IMR-90 (cell line): Measurements from ENCODE around the gene UNC93B1. TPM values are rescaled to one million over a fixed set of nuclear protein-coding genes. Genes with fewer than 3 reads are reported as not detected.

Experiments used
- ATAC-seq: fragments of 200-7000 bp; cut with Tn5 transposase; 2 replicates; pipeline ENCODE4 v1.9.1; 2020; ENCODE audit warnings: low read depth, mild to moderate bottlenecking, moderate library complexity
- BruUV-seq: library from RNA; stranded (reverse); fragments of 400-500 nt; replicated peaks from 2 replicates; lab custom pipeline; 2021; lab: Mats Ljungman, UMichigan
- CTCF ChIA-PET: fragments of 300-600 bp; formaldehyde crosslinking; extraction: SDS; loops from one replicate; lab custom pipeline; 2021; ENCODE audit warnings: antibody characterized with exemption; lab: Yijun Ruan, JAX
- POLR2A ChIA-PET: fragments of 300-600 bp; sonication (Branson Sonifier 250); formaldehyde crosslinking; loops from one replicate; lab custom pipeline; 2022; ENCODE audit warnings: antibody characterized with exemption; ENCODE audit not compliant: unreplicated experiment; lab: Charles Lee
- DNase-seq: peaks from one replicate; pipeline ENCODE4 v3.0.0; 2013
- H2AFZ ChIP-seq: replicated peaks from 2 replicates; pipeline ENCODE3; 2013; ENCODE audit warnings: low read length, mild to moderate bottlenecking; ENCODE audit not compliant: poor library complexity
- H2AK5ac ChIP-seq: 2 replicates; pipeline ENCODE4 v1.6.1; 2013; ENCODE audit warnings: low read depth, low read length, inconsistent platforms
- H2AK9ac ChIP-seq: replicated peaks from 2 replicates; pipeline ENCODE3; 2013; ENCODE audit warnings: mild to moderate bottlenecking, low read depth, low read length, moderate library complexity; ENCODE audit not compliant: poor library complexity
- H2BK120ac ChIP-seq: 2 replicates; pipeline ENCODE4 v1.6.1; 2013; ENCODE audit warnings: low read depth, low read length, inconsistent platforms
- H2BK15ac ChIP-seq: 3 replicates; pipeline ENCODE4 v1.6.1; 2013; ENCODE audit warnings: low read depth, low read length, inconsistent platforms
- H2BK20ac ChIP-seq: 2 replicates; pipeline ENCODE4 v1.6.1; 2013; ENCODE audit warnings: low read depth, mild to moderate bottlenecking, inconsistent platforms, low read length, moderate library complexity
- H2BK5ac ChIP-seq: 2 replicates; pipeline ENCODE4 v1.6.1; 2013; ENCODE audit warnings: mild to moderate bottlenecking, low read depth, low read length, inconsistent platforms; ENCODE audit not compliant: poor library complexity, severe bottlenecking
- H3K14ac ChIP-seq: replicated peaks from 2 replicates; pipeline ENCODE4 v1.6.1; 2013; ENCODE audit warnings: low read depth, low read length, inconsistent platforms
- H3K18ac ChIP-seq: 2 replicates; pipeline ENCODE4 v1.6.1; 2013; ENCODE audit warnings: low read depth, low read length, control low read depth
- H3K23ac ChIP-seq: 2 replicates; pipeline ENCODE4 v1.6.1; 2013; ENCODE audit warnings: low read depth, low read length, inconsistent platforms
- H3K27ac ChIP-seq: 2 replicates; pipeline ENCODE4 v1.5.1; 2013; ENCODE audit warnings: mild to moderate bottlenecking, control low read depth, low read length; ENCODE audit not compliant: insufficient read depth
- H3K27me3 ChIP-seq: 2 replicates; pipeline ENCODE4 v1.6.1; 2013; ENCODE audit warnings: low read length; ENCODE audit not compliant: control insufficient read depth, insufficient read depth
- H3K36me3 ChIP-seq: 2 replicates; pipeline ENCODE4 v1.6.1; 2013; ENCODE audit warnings: low read length, mixed read lengths; ENCODE audit not compliant: control insufficient read depth, insufficient read depth
- H3K4ac ChIP-seq: 2 replicates; pipeline ENCODE4 v1.6.1; 2013; ENCODE audit warnings: low read depth, low read length, inconsistent platforms
- H3K4me1 ChIP-seq: 2 replicates; pipeline ENCODE4 v1.6.1; 2013; ENCODE audit warnings: low read length, mixed read lengths; ENCODE audit not compliant: control insufficient read depth, insufficient read depth
- H3K4me2 ChIP-seq: 2 replicates; pipeline ENCODE4 v1.6.1; 2013; ENCODE audit warnings: low read depth, mild to moderate bottlenecking, control low read depth, low read length, moderate library complexity
- H3K4me3 ChIP-seq: 2 replicates; pipeline ENCODE4 v1.5.1; 2013; ENCODE audit warnings: low read depth, mild to moderate bottlenecking, control low read depth, low read length, moderate library complexity; ENCODE audit not compliant: insufficient read depth
- H3K56ac ChIP-seq: 2 replicates; pipeline ENCODE4 v1.6.1; 2013; ENCODE audit warnings: low read length, inconsistent platforms; ENCODE audit not compliant: insufficient read depth; ENCODE audit errors: extremely low read depth
- H3K79me1 ChIP-seq, 2 experiments: 2 replicates each; pipeline ENCODE4 v1.6.1; 2013; ENCODE audit warnings: low read length in 2 of 2, inconsistent platforms in 1 of 2, low read depth in 1 of 2
- H3K9ac ChIP-seq: 2 replicates; pipeline ENCODE4 v1.6.1; 2013; ENCODE audit warnings: low read depth, low read length, control low read depth
- H3K9me1 ChIP-seq: 2 replicates; pipeline ENCODE4 v1.6.1; 2013; ENCODE audit warnings: low read length, inconsistent platforms; ENCODE audit not compliant: insufficient read depth
- H3K9me3 ChIP-seq: 2 replicates; pipeline ENCODE4 v1.6.1; 2013; ENCODE audit warnings: low read length; ENCODE audit not compliant: control insufficient read depth, insufficient read depth
- H4K20me1 ChIP-seq: 2 replicates; pipeline ENCODE4 v1.6.1; 2013; ENCODE audit warnings: low read length, inconsistent platforms; ENCODE audit not compliant: insufficient read depth
- H4K5ac ChIP-seq: 2 replicates; pipeline ENCODE4 v1.6.1; 2013; ENCODE audit warnings: mild to moderate bottlenecking, low read depth, low read length, control low read depth
- H4K8ac ChIP-seq, 2 experiments: 2 replicates each; pipeline ENCODE4 v1.6.1; 2013; ENCODE audit warnings: low read depth in 2 of 2, low read length in 2 of 2, control low read depth in 1 of 2, inconsistent platforms in 1 of 2
- H4K91ac ChIP-seq: 2 replicates; pipeline ENCODE4 v1.6.1; 2013; ENCODE audit warnings: low read depth, low read length, inconsistent platforms; ENCODE audit not compliant: insufficient read depth
- BHLHE40 ChIP-seq: fragments of 150-350 bp; IDR thresholded peaks from 2 replicates; pipeline ENCODE4 v1.6.1; 2016; ENCODE audit warnings: mild to moderate bottlenecking, low read depth, low read length
- CEBPB ChIP-seq: IDR thresholded peaks from 2 replicates; pipeline ENCODE4 v1.6.1; 2012; ENCODE audit warnings: low read depth, low read length, improper control_type of control experiment
- CHD1 ChIP-seq: IDR thresholded peaks from 2 replicates; pipeline ENCODE4 v1.6.1; 2012; ENCODE audit warnings: low read depth, low read length, improper control_type of control experiment
- ELK1 ChIP-seq: fragments of 150-350 bp; IDR thresholded peaks from 2 replicates; pipeline ENCODE4 v1.6.1; 2016; ENCODE audit warnings: low read depth, mild to moderate bottlenecking, low read length, moderate library complexity, borderline replicate concordance
- FOS ChIP-seq: fragments of 150-350 bp; IDR thresholded peaks from 2 replicates; pipeline ENCODE4 v1.6.1; 2016; ENCODE audit warnings: low read depth, low read length
- MAFK ChIP-seq: IDR thresholded peaks from 2 replicates; pipeline ENCODE4 v1.6.1; 2012; ENCODE audit warnings: low read depth, low read length, improper control_type of control experiment
- MAZ ChIP-seq: IDR thresholded peaks from 2 replicates; pipeline ENCODE4 v1.6.1; 2012; ENCODE audit warnings: low read depth, mild to moderate bottlenecking, low read length, improper control_type of control experiment, moderate library complexity, borderline replicate concordance
- MXI1 ChIP-seq: IDR thresholded peaks from 2 replicates; pipeline ENCODE4 v1.6.1; 2012; ENCODE audit warnings: low read depth, mild to moderate bottlenecking, low read length, moderate library complexity, borderline replicate concordance
- NFE2L2 ChIP-seq: fragments of 150-350 bp; IDR thresholded peaks from 2 replicates; pipeline ENCODE4 v1.6.1; 2016; ENCODE audit warnings: low read depth, mild to moderate bottlenecking, low read length
- POLR2A ChIP-seq: IDR thresholded peaks from 2 replicates; pipeline ENCODE4 v1.6.1; 2012; ENCODE audit warnings: mild to moderate bottlenecking, low read depth, low read length
- RAD21 ChIP-seq: IDR thresholded peaks from 2 replicates; pipeline ENCODE4 v1.6.1; 2012; ENCODE audit warnings: low read length, improper control_type of control experiment
- RCOR1 ChIP-seq: IDR thresholded peaks from 2 replicates; pipeline ENCODE4 v1.6.1; 2012; ENCODE audit warnings: mild to moderate bottlenecking, low read length, improper control_type of control experiment; ENCODE audit not compliant: insufficient replicate concordance
- RFX5 ChIP-seq: IDR thresholded peaks from 2 replicates; pipeline ENCODE4 v1.8.0; 2012; ENCODE audit warnings: low read depth, mild to moderate bottlenecking, low read length, moderate library complexity
- SMC3 ChIP-seq: fragments of 150-350 bp; IDR thresholded peaks from 2 replicates; pipeline ENCODE4 v1.6.1; 2016; ENCODE audit warnings: low read depth, mild to moderate bottlenecking, antibody characterized with exemption, low read length, moderate library complexity
- USF2 ChIP-seq: fragments of 150-350 bp; IDR thresholded peaks from 2 replicates; pipeline ENCODE4 v1.6.1; 2017; ENCODE audit warnings: mild to moderate bottlenecking, antibody characterized with exemption, low read length, low read depth
- WGBS, 2 experiments: methylation state at CpG; one replicate each; pipeline versions ENCODE4 v1.1.5 to v1.1.7; 2013; ENCODE audit warnings: missing lambda C conversion rate in 2 of 2; ENCODE audit not compliant: insufficient read length in 1 of 2; ENCODE audit errors: extremely low coverage in 2 of 2; 5-methylcytosine and 5-hydroxymethylcytosine counted together
- dilution Hi-C: fragments of 300-500 bp; cut with HindIII; formaldehyde crosslinking; loops from one replicate; pipeline ENCODE4 v1.14.3; 2018; ENCODE audit warnings: low sequenced_read_pairs; ENCODE audit not compliant: unreplicated experiment
- in situ Hi-C: fragments of 300-500 bp; cut with MboI; formaldehyde crosslinking; loops from 3 replicates; pipeline ENCODE4 v1.14.3; 2019; ENCODE audit warnings: low sequenced_read_pairs, inconsistent platforms, mixed read lengths
- intact Hi-C: fragments of 100-400 bp; cut with micrococcal nuclease; formaldehyde crosslinking; loops from 2 replicates; pipeline ENCODE4 v1.10.0; 2022
- polyA plus RNA-seq, 3 experiments: library from polyadenylated mRNA; depleted of rRNA; stranded (reverse); fragments of >200 nt; gene quantifications; 2 replicates each; pipeline ENCODE4 v1.2.3, GENCODE V29; 2012; ENCODE audit warnings: low replicate concordance in 1 of 3
- total RNA-seq: library from RNA; depleted of rRNA; stranded (reverse); fragments of >200 nt; gene quantifications from 2 replicates; pipeline ENCODE4 v1.2.3, GENCODE V29; 2012
- TF ChIP-seq, protein P1 (sequence below): conservative IDR thresholded peaks from 2 replicates; pipeline ENCODE4 v1.5.1; 2012; ENCODE audit warnings: mild to moderate bottlenecking, low read depth, low read length, improper control_type of control experiment

Gene UNC93B1
- total and polyA plus RNA-seq, 2 of the 4 experiments (the other 2 are of a cell fraction), result 10.9 to 19.2 TPM

DNA sequence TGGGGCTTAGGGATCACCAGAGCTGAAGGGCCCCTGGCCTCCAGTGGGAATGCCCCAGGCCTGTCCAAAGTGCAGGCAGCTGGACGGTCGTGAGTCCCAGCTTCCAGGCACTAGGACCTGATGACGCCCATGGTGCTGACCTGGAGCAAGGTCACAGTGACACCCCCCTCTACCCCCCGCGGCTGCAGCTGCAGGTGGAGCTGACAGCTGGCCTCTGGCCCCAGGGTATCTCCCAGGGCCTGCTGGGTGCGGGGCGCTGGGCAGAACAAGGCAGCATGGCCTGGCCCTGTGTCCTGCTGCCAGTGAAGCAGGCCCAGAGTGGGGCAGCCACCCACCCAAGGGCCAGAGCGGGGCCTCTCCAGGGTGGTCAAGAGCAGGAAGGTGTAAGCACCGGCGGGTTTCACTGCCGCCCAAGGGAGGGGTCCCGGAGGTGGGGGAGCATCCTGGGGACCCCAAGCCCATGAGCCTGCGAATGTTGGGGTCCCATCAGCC lies 34.4 kb upstream of the UNC93B1 start:
- Histone ChIP-seq H3K4me2 (peak overlapping the region; percentile 80), H2BK120ac (peak overlapping the region; percentile 81), H3K4ac (peak overlapping the region; percentile 97), H3K79me1 (peaks cover 7 to 51% of the 10 kb centered on the region in 2 experiments; a peak in 3 of 4 replicates), H3K9me1 (no peaks in the 10 kb centered on the region), H4K5ac (peak overlapping the region; percentile 93), H3K9me3 (no peaks in the 10 kb centered on the region), H4K20me1 (no peaks in the 10 kb centered on the region; the same call in 1 of the 2 replicates), H3K4me3 (peak overlapping the region; percentile 74), H3K23ac (peak overlapping the region; percentile 94), H2BK5ac (peak overlapping the region; percentile 81), H3K18ac (peak overlapping the region; percentile 59), H2BK15ac (no peak overlapping the region), H3K56ac (0 out of 2 replicates have a peak overlapping the region, but pooled peaks have one; percentile 5), H4K91ac (peak overlapping the region; percentile 99), H3K36me3 (peaks cover 18% of the 10 kb centered on the region; the same call in 1 of the 2 replicates), H2AK9ac (peak overlapping the region; percentile 94), H4K8ac (peak overlapping the region; percentile 96 to 100), H3K9ac (peak overlapping the region; percentile 89), H3K27me3 (no peaks in the 10 kb centered on the region), H3K4me1 (peaks cover 24% of the 10 kb centered on the region), H2BK20ac (no peak overlapping the region), H2AK5ac (peak overlapping the region; percentile 81), H2AFZ (peak overlapping the region; percentile 90), H3K27ac (peak overlapping the region; percentile 85), H3K14ac (peak overlapping the region; percentile 96)
- CTCF ChIA-PET, result no interaction called here
- no CpG with 5 or more reads among the region's 13 CpGs for WGBS, 2 experiments
- no peak for DNase-seq
- intact Hi-C loops, result no loop called here
- POLR2A ChIA-PET, result interaction anchor here (1.4 kb wide), 1 partner anchor 27 kb away, joined by 4 read pairs; no protein-coding TSS in a partner anchor
- in situ Hi-C loops, result no loop called here
- ATAC-seq, result peak; percentile 6
- dilution Hi-C loops, result no loop called here
- TF ChIP-seq RFX5 (no peak), CHD1 (no peak), SMC3 (no peak), MXI1 (no peak), FOS (no peak), RCOR1 (no peak), USF2 (no peak), BHLHE40 (no peak), ELK1 (no peak), MAZ (no peak), NFE2L2 (no peak), MAFK (no peak), RAD21 (no peak), POLR2A (no peak), CEBPB (no peak)
- TF ChIP-seq, protein P1, sequence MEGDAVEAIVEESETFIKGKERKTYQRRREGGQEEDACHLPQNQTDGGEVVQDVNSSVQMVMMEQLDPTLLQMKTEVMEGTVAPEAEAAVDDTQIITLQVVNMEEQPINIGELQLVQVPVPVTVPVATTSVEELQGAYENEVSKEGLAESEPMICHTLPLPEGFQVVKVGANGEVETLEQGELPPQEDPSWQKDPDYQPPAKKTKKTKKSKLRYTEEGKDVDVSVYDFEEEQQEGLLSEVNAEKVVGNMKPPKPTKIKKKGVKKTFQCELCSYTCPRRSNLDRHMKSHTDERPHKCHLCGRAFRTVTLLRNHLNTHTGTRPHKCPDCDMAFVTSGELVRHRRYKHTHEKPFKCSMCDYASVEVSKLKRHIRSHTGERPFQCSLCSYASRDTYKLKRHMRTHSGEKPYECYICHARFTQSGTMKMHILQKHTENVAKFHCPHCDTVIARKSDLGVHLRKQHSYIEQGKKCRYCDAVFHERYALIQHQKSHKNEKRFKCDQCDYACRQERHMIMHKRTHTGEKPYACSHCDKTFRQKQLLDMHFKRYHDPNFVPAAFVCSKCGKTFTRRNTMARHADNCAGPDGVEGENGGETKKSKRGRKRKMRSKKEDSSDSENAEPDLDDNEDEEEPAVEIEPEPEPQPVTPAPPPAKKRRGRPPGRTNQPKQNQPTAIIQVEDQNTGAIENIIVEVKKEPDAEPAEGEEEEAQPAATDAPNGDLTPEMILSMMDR, result no peak
- no TSS peak for BruUV-seq
